HFF-Myc (cell line): ENCODE results near the gene WDPCP.

Experiments
- DNase-seq: peaks from one replicate; pipeline ENCODE4 v3.0.0-alpha.2; 2011; ENCODE audit warnings: low read depth; ENCODE audit errors: extremely low read depth
- H3K4me3 ChIP-seq: replicated peaks from 2 replicates; pipeline ENCODE4 v1.5.1; 2011; ENCODE audit warnings: low read depth, mild to moderate bottlenecking, control low read depth, low read length
- TF ChIP-seq, protein P1 (sequence below): IDR thresholded peaks from 2 replicates; pipeline ENCODE4 v1.5.1; 2012; ENCODE audit warnings: mild to moderate bottlenecking, low read depth, low read length, control low read depth; ENCODE audit errors: missing control alignments

WDPCP gene

DNA sequence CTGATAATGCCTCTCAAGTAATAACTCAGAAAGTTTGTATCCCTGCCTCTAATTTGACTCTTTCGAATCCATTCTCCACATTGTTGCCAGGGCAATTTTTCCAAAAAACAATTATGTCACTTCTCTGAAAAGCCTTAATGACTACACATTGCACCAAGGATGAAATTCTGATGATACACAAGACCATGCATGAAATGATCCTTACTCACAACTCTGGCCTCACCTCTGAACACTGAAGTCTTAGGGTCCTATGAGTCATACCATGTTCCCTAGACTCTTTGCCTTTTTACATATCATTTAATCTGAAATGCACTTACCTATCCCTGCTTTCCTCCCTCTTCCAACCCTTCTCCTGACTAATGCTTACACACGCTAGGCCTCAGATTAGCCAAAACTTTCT lies 51.0 kb downstream of the WDPCP start:
- DNase-seq = no peak
- H3K4me3 ChIP-seq = no peak overlapping the region
- TF ChIP-seq, protein P1, sequence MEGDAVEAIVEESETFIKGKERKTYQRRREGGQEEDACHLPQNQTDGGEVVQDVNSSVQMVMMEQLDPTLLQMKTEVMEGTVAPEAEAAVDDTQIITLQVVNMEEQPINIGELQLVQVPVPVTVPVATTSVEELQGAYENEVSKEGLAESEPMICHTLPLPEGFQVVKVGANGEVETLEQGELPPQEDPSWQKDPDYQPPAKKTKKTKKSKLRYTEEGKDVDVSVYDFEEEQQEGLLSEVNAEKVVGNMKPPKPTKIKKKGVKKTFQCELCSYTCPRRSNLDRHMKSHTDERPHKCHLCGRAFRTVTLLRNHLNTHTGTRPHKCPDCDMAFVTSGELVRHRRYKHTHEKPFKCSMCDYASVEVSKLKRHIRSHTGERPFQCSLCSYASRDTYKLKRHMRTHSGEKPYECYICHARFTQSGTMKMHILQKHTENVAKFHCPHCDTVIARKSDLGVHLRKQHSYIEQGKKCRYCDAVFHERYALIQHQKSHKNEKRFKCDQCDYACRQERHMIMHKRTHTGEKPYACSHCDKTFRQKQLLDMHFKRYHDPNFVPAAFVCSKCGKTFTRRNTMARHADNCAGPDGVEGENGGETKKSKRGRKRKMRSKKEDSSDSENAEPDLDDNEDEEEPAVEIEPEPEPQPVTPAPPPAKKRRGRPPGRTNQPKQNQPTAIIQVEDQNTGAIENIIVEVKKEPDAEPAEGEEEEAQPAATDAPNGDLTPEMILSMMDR = no peak

DNA sequence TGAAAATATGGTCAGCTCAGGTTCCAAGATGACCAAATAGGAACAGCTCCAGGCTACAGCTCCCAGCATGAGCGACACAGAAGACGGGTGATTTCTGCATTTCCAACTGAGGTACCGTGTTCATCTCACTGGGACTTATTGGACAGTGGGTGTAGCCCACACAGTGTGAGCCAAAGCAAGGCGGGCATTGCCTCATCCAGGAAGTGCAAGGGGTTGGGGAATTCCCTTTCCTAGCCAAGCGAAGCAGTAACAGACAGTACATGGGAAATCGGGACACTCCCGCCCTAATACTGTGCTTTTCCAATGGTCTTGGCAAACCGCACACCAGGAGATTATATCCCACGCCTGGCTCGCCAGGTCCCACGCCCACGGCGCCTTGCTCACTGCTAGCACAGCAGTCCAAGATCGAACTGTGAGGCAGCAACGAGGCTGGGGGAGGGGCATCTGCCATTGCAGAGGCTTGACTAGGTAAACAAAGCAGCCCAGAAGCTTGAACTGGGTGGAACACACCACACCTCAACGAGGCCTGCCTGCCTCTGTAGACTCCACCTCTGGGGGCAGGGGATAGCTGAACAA lies 57.5 kb downstream of the WDPCP start:
- DNase-seq = no peak
- TF ChIP-seq, protein P1 = no peak
- H3K4me3 ChIP-seq = no peak overlapping the region

DNA sequence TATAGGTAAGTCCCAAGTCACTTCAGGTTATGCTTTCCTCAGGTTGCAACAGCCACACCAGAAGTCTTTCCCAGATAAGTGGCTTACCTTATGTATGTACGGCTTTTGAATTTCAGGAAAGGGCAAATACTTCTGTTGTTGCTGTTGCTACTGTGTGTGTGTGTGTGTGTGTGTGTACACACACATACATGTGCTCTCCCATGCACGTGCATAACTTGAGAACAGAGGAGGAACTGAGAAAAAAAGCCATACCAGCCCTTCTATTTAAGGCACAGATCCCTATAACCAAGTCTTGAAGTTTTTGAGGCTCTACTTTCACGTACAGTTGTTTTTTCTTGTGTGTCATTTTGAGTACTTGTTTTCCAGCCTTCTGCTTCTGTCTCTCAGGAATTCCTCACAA lies 62.4 kb downstream of the WDPCP start:
- no peak overlapping the region for H3K4me3 ChIP-seq
- TF ChIP-seq, protein P1 = no peak
- DNase-seq = no peak

DNA sequence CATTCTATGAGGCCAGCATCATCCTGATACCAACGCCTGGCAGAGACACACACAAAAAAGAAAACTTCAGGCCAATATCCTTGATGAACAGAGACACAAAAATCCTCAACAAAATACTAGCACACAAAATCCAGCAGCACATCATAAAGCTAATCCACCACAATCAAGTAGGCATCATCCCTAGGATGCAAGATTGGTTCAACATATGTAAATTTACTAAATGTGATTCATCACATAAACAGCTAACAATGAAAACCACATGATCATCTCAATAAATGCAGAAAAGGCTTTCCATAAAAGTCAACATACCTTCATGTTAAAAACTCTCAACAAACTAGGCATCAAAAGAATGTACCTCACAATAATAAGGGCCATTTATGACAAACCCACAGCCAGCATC lies 65.3 kb downstream of the WDPCP start:
- DNase-seq = no peak
- TF ChIP-seq, protein P1 = no peak
- no peak overlapping the region for H3K4me3 ChIP-seq

DNA sequence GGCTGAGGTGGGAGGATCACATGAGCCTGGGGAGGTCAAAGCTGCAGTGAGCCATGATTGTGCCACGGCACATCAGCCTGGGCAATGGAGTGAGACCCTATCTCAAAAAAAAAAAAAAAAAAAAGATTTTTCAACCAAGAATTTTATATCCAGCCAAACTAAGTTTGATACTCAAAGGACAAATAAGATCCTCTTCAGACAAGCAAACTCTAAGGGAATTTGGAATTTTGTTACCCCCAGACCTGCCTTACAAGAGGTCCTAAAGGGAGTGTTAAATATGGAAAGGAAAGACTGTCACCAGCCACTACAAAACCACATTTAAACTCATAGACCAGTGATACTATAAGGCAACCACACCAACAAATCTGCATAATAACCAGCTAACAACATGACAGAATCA lies 67.5 kb downstream of the WDPCP start:
- DNase-seq = no peak
- H3K4me3 ChIP-seq = no peak overlapping the region
- TF ChIP-seq, protein P1 = no peak

DNA sequence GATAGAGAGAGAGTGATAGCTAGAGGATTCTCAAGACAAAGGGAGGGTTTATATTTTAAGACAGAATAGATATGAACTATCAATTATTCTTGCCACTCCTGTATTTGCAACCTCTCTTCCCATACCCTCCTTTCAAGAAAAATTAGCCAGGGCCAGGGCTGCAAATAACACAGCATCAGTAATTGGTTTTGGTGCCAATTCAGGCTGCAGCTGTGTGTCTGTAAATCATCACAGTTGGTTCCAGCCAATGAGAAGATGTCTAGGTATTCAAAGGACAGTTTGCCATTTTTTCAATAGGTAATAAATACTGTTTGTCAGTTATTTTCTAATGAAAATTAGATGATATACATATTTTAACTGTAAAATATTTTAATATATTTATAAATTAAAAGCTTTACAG lies 73.5 kb downstream of the WDPCP start:
- DNase-seq = no peak
- no peak overlapping the region for H3K4me3 ChIP-seq
- TF ChIP-seq, protein P1 = no peak

DNA sequence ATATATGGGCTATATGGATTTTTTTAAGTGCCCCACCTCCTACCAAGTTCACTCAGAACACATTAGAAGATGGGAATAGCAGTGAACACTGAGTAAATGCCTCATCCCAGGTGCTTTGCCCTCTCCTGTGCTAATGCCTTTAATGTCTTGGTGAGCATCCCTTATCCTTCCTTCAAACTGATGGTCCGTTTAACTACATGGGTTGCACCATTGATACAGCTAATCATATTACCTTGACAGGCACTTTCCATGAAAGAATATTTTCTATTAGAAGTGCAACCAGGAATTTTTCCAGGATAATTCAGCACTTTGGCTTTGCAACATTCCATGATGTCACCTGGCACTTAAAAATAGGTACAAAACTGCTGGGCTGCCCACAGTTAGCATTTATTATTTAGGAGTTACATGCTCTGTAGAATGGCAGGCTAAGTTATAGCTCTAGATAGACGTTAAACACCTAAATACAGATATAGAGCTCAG lies 74.0 kb downstream of the WDPCP start:
- H3K4me3 ChIP-seq = no peak overlapping the region
- no peak for DNase-seq
- TF ChIP-seq, protein P1 = no peak
